Measurements from ENCODE around the gene SVEP1.

GRCh38 chr9:110487196-110487595 lies 92.3 kb downstream of the SVEP1 start:
- TF ChIP-seq CTCF (IDR thresholded peaks at IDR 0.05) (no peak), EZH2phosphoT487 (IDR thresholded peaks at IDR 0.05) (no peak), EZH2 (IDR thresholded peaks at IDR 0.05) (no peak)

Measured in neural progenitor cell (in vitro differentiated cells).